OCI-LY3 (cell line): ENCODE measurements around the gene ST8SIA1.

ENCODE experiments used
- H2AFZ ChIP-seq: fragments of 200-600, 300-600 bp; shearing (Covaris generic); 2 replicates; pipeline ENCODE4 v1.6.0; 2014; ENCODE audit warnings: antibody characterized with exemption, low read depth, low read length
- H3K27ac ChIP-seq: fragments of 200-600, 300-600 bp; sonication (generic); 2 replicates; pipeline ENCODE4 v1.5.1; 2014; ENCODE audit warnings: mild to moderate bottlenecking, low read length, moderate library complexity, mixed read lengths
- H3K27me3 ChIP-seq: fragments of 200-600, 300-600 bp; sonication (generic); 2 replicates; pipeline ENCODE4 v1.6.1; 2014; ENCODE audit warnings: low read depth, low read length, mixed read lengths
- H3K36me3 ChIP-seq: fragments of 200-600, 300-600 bp; sonication (generic); replicated peaks from 2 replicates; pipeline ENCODE3; 2014; ENCODE audit warnings: low read depth, low read length, mixed read lengths
- H3K4me1 ChIP-seq: fragments of 300-600, 200-600 bp; sonication (generic); 2 replicates; pipeline ENCODE4 v1.6.1; 2014; ENCODE audit warnings: low read length, mixed read lengths
- H3K4me2 ChIP-seq: fragments of 200-600, 300-600 bp; sonication (generic); 2 replicates; pipeline ENCODE4 v1.6.1; 2014; ENCODE audit warnings: low read length, mixed read lengths
- H3K4me3 ChIP-seq: fragments of 300-600, 200-600 bp; sonication (generic); 2 replicates; pipeline ENCODE4 v1.5.1; 2014; ENCODE audit warnings: antibody characterized with exemption, mild to moderate bottlenecking, low read length, moderate library complexity
- H3K79me2 ChIP-seq: fragments of 300-600, 200-600 bp; shearing (Covaris generic); 2 replicates; pipeline ENCODE4 v1.6.1; 2014; ENCODE audit warnings: mild to moderate bottlenecking, low read length, mixed read lengths
- H3K9ac ChIP-seq: fragments of 300-600, 200-600 bp; shearing (Covaris generic); 2 replicates; pipeline ENCODE4 v1.6.0; 2014; ENCODE audit warnings: mild to moderate bottlenecking, low read length, moderate library complexity
- H3K9me3 ChIP-seq: fragments of 200-600, 300-600 bp; shearing (Covaris generic); 2 replicates; pipeline ENCODE4 v1.6.1; 2014; ENCODE audit warnings: low read length, mixed read lengths; ENCODE audit not compliant: insufficient read depth
- H4K20me1 ChIP-seq: fragments of 200-600, 300-600 bp; sonication (generic); 2 replicates; pipeline ENCODE4 v1.6.1; 2016; ENCODE audit warnings: low read length, mixed read lengths; ENCODE audit not compliant: insufficient read depth
- EZH2phosphoT487 ChIP-seq: fragments of 200-600 bp; shearing (Covaris generic); IDR thresholded peaks from 2 replicates; pipeline ENCODE4 v1.6.1; 2018; ENCODE audit warnings: antibody characterized with exemption, mixed run types, low read depth
- TF ChIP-seq, protein P1 (sequence below): fragments of 200-600, 300-600 bp; sonication (generic); IDR thresholded peaks from 2 replicates; pipeline ENCODE4 v1.5.1; 2014; ENCODE audit warnings: antibody characterized with exemption, low read length, low read depth

ST8SIA1 gene

DNA sequence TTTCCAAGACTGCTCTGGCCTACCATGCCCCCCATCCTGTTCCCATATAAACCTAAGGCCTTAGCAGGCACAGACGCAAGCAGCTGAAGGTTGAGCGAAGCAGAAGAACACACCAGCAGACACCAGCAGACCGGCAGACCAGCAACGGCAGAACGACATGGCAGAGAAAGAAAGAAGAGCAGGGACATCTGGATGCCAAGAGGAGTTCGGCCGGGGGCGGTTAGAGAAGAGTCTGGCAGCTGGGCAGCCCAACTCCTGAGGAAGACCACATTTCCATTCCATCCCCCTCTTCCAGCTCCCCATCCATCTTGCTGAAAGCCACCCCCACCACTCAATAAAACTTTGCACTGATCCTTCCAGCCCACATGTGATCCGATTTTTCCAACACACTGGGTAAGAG, 5.2 kb upstream of the ST8SIA1 start:
- Histone ChIP-seq H3K4me3 (no peak overlapping the region), H3K27me3 (no peaks in the 10 kb centered on the region), H3K9me3 (peaks cover 9% of the 10 kb centered on the region), H3K9ac (no peak overlapping the region), H3K36me3 (no peaks in the 10 kb centered on the region), H3K79me2 (no peaks in the 10 kb centered on the region), H2AFZ (no peak overlapping the region), H3K27ac (no peak overlapping the region), H4K20me1 (no peaks in the 10 kb centered on the region), H3K4me2 (peak overlapping the region; percentile 58), H3K4me1 (peaks cover 17% of the 10 kb centered on the region)
- TF ChIP-seq, protein P1, sequence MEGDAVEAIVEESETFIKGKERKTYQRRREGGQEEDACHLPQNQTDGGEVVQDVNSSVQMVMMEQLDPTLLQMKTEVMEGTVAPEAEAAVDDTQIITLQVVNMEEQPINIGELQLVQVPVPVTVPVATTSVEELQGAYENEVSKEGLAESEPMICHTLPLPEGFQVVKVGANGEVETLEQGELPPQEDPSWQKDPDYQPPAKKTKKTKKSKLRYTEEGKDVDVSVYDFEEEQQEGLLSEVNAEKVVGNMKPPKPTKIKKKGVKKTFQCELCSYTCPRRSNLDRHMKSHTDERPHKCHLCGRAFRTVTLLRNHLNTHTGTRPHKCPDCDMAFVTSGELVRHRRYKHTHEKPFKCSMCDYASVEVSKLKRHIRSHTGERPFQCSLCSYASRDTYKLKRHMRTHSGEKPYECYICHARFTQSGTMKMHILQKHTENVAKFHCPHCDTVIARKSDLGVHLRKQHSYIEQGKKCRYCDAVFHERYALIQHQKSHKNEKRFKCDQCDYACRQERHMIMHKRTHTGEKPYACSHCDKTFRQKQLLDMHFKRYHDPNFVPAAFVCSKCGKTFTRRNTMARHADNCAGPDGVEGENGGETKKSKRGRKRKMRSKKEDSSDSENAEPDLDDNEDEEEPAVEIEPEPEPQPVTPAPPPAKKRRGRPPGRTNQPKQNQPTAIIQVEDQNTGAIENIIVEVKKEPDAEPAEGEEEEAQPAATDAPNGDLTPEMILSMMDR = no peak
- no peak for TF ChIP-seq EZH2phosphoT487

DNA sequence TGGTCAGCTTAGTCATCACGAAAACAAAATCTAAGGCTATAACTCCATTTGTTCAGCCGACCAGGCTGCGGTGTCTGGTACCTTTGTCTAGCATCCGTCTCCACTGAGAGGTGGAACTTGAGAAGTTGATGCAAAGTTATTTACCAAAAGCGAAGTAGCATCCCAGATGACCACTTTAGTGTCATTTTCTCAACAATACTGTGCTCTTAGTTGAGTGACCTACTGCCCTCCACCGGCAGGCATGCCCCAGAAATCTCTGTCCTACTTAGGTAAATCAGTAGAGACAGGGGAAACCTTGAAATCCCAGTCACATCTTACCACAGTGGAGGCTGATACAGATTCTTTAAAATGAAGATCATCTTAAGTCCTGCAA, 1.3 kb upstream of the ST8SIA1 start:
- Histone ChIP-seq H2AFZ (peak overlapping the region; percentile 79), H3K27me3 (no peaks in the 10 kb centered on the region)

DNA sequence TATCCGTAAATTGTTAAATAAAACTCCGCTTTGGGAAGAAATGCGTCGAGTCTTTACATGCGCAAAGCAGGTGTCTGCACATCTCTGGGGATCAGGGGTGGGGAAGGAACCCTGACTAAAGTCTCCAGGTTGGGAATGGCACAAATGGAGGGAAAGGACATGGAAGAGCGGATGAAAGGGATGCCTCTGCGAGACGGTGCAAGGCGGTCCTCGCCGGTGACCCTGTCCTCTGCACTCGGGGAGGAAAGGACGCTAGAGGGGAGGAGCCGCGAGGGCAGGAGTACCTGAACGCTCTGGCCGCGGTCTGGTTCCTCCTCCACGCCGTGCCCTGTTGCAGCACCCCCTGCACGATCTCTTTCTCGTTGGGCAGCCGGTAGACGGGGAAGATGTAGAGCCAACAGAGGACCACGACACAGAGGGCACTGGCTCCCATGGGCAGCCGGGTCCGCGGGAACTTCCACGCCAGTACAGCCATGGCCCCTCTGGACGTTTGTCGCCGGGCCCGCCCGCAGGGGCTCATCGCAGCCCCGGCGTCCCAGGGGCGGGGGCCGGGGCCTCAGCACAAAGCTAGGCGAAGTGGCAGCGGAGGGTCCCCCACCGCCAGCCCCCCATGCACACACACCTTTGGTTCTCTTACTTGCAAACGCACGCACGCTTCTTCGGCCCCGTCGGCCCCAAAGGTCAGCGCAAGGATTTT, 646 bp downstream of the ST8SIA1 start:
- peaks cover 5% of the 10 kb centered on the region for H3K4me1 ChIP-seq
- H2AFZ ChIP-seq = no peak overlapping the region
- H3K9me3 ChIP-seq = no peaks in the 10 kb centered on the region
- TF ChIP-seq EZH2phosphoT487 = no peak
- TF ChIP-seq, protein P1 = no peak
- H3K9ac ChIP-seq = no peak overlapping the region
- H3K4me3 ChIP-seq = peak overlapping the region; percentile 85; the same call in 1 of the 2 replicates
- H3K27me3 ChIP-seq = no peaks in the 10 kb centered on the region
- H3K27ac ChIP-seq = no peak overlapping the region
- H3K79me2 ChIP-seq = no peaks in the 10 kb centered on the region
- H3K4me2 ChIP-seq = 0 out of 2 replicates have a peak overlapping the region, but pooled peaks have one; percentile 16
- no peaks in the 10 kb centered on the region for H4K20me1 ChIP-seq
- H3K36me3 ChIP-seq = no peaks in the 10 kb centered on the region

More for the DNA sequence above, 1.3 kb upstream of the ST8SIA1 start:
- H3K4me1 ChIP-seq = peaks cover 17% of the 10 kb centered on the region
- no peaks in the 10 kb centered on the region for H3K36me3 ChIP-seq
- peak overlapping the region; percentile 78; the same call in 1 of the 2 replicates for H3K9ac ChIP-seq
- H3K27ac ChIP-seq = no peak overlapping the region
- no peaks in the 10 kb centered on the region for H4K20me1 ChIP-seq
- TF ChIP-seq, protein P1 = peak; percentile 41
- no peak for TF ChIP-seq EZH2phosphoT487
- no peaks in the 10 kb centered on the region for H3K79me2 ChIP-seq
- peak overlapping the region; percentile 84 for H3K4me2 ChIP-seq
- H3K4me3 ChIP-seq = peak overlapping the region; percentile 85
- peaks cover under 1% of the 10 kb centered on the region; the same call in 1 of the 2 replicates for H3K9me3 ChIP-seq

DNA sequence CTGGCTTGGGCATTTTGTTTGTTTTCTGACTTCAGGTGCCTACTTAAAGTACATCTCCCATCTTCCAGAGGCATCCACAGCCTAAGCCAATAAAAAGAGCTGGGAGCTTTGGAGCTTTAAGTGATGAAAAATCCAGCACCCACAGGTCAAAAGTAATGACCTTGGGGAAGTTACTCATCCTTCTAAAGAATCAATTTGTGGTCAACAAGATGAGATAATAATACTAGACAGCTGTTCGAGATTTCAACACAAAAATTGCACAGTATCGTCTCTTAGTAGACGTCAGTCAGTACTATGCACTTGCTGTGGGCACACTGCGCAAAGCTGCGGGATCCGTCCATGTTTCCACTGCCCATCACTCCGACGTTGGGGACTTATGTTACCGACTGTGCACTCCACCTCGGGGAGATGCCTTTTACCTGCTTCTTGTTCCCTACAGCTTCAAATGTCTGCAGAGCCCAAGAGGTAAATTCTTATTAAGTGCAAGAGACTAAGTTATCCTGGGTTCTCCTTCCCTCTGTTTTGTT, 1.3 kb downstream of the ST8SIA1 start:
- H3K79me2 ChIP-seq = no peaks in the 10 kb centered on the region
- H2AFZ ChIP-seq = no peak overlapping the region
- TF ChIP-seq, protein P1 = no peak
- no peak for TF ChIP-seq EZH2phosphoT487
- peaks cover 5% of the 10 kb centered on the region for H3K4me1 ChIP-seq
- no peaks in the 10 kb centered on the region for H3K36me3 ChIP-seq
- no peak overlapping the region for H3K27ac ChIP-seq
- H3K9ac ChIP-seq = no peak overlapping the region
- no peak overlapping the region for H3K4me3 ChIP-seq
- H3K4me2 ChIP-seq = no peak overlapping the region
- H3K9me3 ChIP-seq = no peaks in the 10 kb centered on the region
- no peaks in the 10 kb centered on the region for H4K20me1 ChIP-seq
- H3K27me3 ChIP-seq = no peaks in the 10 kb centered on the region
